GM04504 (cell line): ENCODE results near the gene TBC1D22A.
A peak's percentile ranks its signal among the peaks of the same experiment; 100 is the strongest.

Source experiments
- DNase-seq: peaks from one replicate; pipeline ENCODE4 v3.0.0-alpha.2; 2012; ENCODE audit warnings: low read depth

Gene TBC1D22A

GRCh38 chr22:47032956-47033647 is 270.7 kb downstream of the TBC1D22A start:
- no peak for DNase-seq

DNA sequence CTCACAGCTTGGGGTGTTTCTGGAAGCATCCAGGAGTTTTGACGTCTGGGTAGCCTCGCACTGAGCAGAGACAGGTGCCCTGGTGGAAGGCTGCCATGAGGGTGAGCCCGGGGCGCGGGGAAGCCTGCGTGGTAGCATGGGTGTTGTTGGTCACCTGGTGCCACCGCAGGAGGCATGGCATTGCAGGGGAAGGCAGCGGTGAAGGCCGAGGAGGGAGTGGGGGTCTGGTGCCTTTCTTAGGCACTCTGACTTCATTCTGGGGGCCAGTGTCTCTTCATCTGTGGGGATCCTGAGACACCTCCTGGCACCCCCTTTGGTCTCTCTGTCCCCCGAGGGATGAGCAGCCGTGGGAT is 271.2 kb downstream of the TBC1D22A start:
- DNase-seq, result no peak

DNA sequence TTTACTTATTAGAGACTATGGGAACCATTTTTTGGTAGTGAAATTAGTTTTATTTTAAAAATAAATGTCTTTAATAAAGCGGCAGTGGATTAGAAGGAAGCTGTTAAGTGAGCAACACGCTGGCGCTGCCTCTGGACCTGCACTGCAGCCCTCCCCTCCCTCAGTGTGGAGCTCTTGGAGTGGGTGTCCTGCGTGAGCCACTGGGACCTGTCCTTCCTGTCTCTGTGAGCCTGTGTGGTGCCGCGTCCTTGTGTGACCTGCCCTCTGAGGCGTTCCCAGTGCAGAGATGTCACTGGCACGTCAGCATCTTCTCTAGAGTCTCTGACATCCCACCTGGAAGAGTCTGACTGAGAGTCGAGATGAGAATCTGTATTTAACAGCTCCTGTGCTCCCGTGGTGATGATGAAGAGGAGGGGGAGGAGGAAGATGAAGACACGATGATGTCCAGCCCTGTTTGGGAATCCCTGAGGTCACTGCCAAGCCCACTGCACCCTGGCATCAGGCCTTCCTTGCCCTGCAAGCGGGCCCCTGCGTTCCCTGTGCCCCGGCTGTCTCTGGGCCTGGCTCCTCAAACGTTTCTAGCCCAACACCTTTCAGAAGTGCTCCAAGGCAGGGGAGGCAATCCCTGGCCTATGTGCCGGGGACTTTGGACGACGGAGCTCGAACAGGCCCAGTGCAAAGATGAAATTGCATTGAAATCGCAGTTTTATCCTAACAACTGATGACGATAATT is 271.8 kb downstream of the TBC1D22A start:
- no peak for DNase-seq

DNA sequence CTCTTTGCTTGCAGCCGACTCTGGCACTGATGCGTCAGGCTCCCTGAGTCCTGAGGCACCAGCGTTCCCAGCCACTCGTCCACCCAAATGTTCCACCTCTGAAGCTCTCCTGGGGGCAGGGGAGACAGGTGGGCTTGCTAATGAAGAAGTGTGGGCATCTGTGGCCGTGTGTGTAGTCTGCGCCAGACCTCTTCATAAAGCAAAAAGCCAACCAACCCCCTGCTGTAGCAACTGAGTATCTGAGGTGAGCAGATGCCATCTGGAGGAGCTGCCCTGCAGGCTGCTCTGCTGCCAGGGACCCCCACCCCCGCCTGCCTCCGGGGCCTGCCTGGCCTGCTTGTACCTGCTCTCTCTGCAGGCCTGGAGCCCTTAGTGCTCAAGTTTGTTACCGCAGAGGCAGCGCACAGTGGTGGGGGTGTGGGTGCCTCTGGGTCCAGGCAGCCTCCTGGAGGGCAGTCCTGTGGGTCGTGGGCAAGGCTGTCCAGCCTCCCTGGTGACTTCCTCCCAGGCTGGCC is 272.5 kb downstream of the TBC1D22A start:
- no peak for DNase-seq

DNA sequence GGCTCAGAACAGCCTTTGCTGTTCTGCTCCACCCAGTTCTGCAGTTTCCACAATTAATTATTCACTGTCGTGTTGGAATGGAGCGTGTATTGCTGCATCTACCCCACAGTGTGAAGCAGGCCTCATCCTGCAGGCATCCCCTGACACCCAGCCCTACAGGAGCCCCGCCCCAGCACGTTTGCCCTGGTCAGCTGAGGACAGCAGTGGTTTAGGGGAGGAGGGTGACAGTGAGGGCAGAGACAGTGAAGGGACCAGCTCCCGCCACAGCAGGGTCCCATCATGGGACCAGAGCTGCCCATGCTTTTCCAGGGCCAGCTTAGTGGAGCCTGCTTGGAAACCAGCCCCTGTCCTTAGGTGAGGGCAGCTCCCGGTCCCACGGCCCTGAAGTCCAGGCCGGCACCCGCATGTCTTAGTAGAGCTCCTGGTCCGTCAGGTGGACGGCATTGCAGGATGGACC is 273.0 kb downstream of the TBC1D22A start:
- no peak for DNase-seq

- DNase-seq, result no peak
Observed at GRCh38 chr22:47036352-47036751, 273.9 kb downstream of the TBC1D22A start.

- no peak for DNase-seq
Observed at GRCh38 chr22:47036936-47037485, 274.6 kb downstream of the TBC1D22A start.

DNA sequence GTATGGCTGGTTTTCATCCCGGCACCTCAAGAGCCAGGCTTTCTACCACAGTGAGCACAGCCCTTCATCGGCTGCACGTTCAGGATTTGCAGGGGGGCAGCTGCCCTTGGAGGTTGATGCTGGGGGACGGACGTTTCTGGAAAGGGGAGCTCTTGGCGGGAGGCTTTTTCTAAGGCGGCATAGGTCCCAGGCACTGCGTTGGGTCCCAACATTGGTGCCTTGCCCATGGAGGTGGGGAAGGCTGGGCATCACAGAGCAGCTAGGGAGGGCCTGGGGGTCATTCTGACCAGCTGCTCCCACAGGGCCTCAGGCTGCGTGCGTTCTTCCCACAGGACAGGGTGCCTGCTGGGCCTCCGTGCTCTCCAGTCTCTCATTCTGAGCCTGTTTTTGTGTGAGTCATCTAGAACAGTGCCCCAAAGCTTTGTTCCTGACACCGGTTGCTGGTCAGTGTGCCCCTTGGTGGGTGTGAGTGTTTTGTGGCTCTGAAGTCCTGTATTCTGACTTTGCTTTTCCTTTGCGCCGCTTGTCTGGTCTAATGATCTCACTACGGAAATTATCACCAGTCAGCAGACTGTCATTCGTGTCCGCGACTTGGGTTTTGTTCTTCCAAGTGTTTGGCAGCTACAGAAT is 275.9 kb downstream of the TBC1D22A start:
- DNase-seq, result no peak

GRCh38 chr22:47039356-47039755 is 276.9 kb downstream of the TBC1D22A start:
- no peak for DNase-seq

DNA sequence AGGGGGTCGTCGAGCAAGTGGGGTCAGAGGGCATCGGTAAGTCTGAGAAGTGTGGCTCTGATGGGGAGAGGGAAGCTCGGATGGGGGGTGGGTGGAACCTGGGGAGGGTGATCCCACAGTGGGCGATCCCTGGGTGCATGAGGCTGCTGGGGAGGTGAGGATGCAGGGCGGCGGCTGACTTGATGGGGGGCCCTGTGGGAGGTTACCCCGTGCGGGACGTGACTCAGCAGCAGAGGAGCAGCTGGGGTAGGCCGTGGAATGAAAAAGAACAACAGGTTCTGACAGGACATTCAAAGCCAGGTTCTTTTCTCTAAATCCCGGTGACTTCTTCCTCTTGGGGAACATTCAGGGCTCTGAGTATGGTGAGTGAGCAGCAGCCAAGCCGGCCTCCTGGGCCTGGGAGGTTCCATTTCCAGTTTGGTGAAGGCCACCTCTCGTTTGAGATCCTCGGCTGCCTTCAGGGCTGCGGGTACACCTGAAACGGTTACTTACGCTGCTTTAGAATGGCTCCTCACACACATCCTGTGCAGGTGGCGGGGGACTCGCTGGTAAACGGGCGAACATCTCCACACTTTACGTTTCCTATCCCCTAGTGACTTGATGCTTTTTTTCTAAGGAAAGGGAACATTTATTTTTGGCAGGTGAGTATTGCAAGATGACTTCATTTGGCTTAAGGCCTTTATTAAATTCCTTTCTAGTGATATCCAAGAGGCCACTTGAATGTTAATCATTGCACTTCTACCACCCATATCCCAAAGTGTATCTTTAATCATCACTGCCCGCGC is 278.2 kb downstream of the TBC1D22A start:
- no peak for DNase-seq

DNA sequence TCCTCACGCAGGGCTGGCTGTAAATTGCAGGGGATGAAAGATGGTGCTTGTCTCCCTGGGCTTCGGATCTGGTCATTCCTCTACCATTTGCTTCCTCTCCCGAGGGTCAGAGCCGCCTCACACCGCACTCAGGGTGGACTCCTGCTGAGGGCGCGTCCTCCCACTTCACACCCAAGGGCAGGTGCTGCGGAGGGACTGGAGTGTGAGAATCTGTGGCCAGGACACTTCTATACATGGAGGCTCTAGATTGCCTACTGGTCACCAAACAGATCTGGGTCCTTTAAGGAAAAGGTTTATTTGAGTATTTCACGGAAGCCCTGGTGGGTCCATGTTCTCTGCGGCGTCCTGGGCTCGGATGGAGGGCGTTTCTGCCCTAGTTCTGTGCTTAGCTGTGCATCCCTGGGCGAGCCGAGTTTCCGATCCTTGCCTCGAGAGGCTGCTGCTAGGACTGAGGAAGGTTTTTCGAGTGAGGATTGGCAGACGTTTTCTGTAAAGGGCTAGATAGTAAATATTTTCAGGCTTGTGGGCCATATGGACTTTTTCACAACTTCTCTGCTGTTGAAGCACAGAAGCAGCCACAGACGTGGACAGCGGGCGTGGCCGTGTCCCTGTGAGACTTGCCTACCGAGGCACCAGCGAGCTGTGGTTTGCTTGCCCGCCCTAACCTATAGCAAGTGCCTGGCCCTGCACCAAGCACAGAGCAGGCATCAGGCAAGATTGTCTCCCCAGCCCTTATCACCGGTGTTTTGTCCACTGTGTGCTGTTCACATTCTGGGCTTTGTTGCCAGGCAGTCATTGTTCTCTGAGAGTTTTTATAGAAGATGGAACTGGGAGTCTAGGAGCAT is 279.0 kb downstream of the TBC1D22A start:
- DNase-seq, result no peak

GRCh38 chr22:47042116-47042825 is 279.8 kb downstream of the TBC1D22A start:
- no peak for DNase-seq

GRCh38 chr22:47042861-47043496 is 280.5 kb downstream of the TBC1D22A start:
- DNase-seq, result no peak

DNA sequence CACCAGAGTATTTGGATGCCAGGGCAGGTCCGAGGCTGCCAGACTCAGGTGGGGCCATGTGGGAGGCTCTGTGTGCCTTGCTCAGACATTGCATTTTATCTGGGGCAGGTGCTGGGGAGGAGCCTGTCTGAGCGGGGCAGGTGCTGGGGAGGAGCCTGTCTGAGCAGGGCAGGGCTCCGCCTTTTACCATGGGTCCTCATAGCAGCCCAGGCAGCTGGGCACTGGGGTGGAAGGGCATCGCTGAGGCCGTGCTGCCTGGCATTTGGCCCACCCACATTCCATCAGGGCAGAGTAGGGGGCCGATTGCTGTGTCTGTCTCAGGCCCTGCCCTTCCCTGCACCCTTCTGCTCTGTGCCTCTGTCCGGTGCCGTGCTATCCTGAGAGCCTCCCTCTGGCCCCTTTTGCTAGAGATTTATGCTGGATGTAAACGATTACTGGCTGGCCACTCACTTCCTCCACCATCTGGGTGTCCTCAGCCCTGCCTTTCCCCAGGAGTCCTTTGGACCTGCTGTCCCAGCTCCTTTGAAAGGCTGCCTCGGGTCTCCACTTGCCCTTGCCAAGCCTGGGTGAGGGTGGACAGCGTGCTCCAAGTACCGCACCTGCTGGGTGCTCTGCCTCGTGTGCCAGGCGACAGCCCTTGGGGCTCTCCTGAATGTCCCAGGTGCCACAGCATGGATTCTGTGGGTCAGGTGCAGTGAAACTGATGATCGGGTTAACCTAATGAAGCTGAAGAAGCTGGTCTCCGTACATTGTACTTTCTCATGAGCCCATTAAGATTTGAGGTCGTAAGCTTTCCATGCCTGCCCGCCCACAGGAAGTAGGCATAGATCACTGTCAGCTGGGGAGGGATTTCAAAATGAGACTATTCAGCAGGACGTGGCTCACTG is 281.6 kb downstream of the TBC1D22A start:
- DNase-seq, result peak; percentile 53

DNA sequence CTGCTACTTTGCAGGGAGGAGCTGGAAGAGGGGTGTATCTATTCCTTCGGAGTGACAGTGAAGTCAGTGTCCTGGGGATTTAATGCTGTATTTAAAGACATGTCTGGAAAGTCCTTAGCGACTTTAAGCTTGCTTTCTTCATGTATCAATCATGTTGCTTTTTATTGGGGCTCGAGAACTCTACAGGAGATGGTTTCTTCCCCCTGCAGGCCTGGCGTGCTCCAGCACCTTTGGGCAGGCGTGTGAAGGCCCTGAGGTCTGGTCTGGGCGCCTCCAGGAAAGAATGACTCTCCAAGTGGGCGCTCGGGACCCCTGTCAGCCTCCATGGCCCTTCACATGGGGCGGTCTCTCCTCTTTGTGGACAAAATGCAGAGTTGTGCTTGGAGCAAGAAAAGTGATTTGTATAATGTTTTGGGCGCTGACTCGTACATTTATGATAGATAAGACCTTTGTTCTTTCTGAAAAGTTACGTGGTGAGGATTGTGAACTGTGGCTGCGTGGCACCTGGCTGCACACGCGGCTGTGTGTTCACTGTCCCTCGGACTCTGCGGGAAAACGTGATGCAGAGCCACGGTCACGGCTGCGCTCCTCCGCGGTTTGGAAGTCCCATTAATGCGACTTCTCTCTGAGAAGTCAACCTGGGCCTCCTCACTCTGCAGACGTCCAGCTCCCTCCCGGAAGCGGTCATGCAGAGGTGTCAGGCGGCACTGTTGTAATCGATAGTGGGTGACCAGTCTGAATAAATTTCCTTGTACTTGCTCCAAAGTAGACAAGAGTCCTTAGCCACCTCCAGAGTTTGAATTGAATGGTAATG is 282.5 kb downstream of the TBC1D22A start:
- DNase-seq, result no peak

GRCh38 chr22:47045691-47046410 is 283.4 kb downstream of the TBC1D22A start:
- DNase-seq, result no peak

DNA sequence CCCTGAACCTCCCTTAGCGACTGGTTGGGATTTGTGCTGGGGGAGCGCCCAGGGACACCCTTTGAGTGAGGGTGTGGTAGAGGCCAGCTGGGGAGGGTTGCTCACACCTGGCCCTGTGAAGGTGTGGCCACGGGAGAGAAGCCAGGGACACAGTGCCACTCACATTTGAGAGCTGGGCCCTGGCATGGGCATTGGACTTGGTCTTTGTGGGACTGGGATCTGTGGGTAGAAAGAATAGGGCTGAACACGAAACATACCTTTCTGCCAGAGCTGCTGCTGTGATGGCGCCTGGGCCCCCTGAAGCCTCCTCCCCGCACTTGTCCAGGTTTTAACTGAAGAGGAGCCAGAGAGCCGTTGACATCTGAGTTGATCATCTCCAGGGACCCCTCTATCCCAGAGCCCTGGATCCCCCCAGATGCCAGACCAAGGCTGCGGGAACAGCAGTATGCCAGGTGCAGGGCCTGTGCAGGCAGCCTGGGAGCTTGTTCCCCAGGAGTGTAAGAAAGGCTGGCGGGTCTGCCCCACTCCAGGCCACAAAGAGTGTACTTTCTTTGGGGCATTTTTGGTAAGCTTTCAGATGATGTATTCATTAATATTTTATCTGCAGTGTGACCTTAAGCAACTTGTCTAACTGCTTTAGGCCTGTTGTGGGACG is 284.1 kb downstream of the TBC1D22A start:
- no peak for DNase-seq
